C4-2B (cell line): ENCODE results near the gene BACH1.

Experiments
- ZFX ChIP-seq: fragments of 450-650 bp; IDR thresholded peaks from 2 replicates; pipeline ENCODE4 v1.6.1; 2017
- TF ChIP-seq, protein P1 (sequence below): fragments of 450-650 bp; conservative IDR thresholded peaks from 2 replicates; pipeline ENCODE4 v1.5.1; 2017; ENCODE audit warnings: mild to moderate bottlenecking

DNA sequence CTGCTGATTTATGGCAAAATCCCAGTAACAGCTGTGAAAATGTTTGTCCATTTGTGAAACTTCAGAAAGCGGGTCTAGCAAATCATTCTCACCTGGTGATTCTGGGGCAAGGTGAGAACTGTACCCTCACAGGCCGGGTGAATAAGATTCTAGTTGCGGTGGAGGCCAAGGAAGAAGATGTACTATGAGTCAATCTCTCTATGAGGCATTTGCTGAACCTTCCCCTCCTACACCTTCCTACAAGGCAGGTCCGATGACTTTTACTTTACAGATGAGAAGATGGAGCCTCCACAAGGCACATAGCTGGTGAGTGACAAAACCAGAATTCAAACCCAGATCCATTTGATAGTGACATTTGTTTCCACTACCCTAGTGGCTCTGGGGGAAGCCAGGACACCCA, 72.7 kb downstream of the BACH1 start:
- TF ChIP-seq, protein P1, sequence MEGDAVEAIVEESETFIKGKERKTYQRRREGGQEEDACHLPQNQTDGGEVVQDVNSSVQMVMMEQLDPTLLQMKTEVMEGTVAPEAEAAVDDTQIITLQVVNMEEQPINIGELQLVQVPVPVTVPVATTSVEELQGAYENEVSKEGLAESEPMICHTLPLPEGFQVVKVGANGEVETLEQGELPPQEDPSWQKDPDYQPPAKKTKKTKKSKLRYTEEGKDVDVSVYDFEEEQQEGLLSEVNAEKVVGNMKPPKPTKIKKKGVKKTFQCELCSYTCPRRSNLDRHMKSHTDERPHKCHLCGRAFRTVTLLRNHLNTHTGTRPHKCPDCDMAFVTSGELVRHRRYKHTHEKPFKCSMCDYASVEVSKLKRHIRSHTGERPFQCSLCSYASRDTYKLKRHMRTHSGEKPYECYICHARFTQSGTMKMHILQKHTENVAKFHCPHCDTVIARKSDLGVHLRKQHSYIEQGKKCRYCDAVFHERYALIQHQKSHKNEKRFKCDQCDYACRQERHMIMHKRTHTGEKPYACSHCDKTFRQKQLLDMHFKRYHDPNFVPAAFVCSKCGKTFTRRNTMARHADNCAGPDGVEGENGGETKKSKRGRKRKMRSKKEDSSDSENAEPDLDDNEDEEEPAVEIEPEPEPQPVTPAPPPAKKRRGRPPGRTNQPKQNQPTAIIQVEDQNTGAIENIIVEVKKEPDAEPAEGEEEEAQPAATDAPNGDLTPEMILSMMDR: no peak
- TF ChIP-seq ZFX: no peak
